GM18858 (cell line): Measurements from ENCODE around the gene GGCX.
"Not testable (repeated sequence)": the region's sequence is repeated elsewhere in the genome, so short reads cannot be mapped to it uniquely, and the experiment has no call there.

ENCODE experiments used
- ATAC-seq: cut with Tn5 transposase; IDR thresholded peaks from one replicate; pipeline ENCODE4 v1.9.1; 2021; ENCODE audit not compliant: unreplicated experiment

Gene GGCX

GRCh38 chr2:85594715-85595300, 33.5 kb upstream of the GGCX start:
- ATAC-seq, result no peak

- ATAC-seq, result no peak
These were observed 31.7 kb upstream of the GGCX start for GRCh38 chr2:85593023-85593422.

GRCh38 chr2:85592299-85592698, 31.0 kb upstream of the GGCX start:
- not testable (repeated sequence) for ATAC-seq

GRCh38 chr2:85591563-85591962, 30.3 kb upstream of the GGCX start:
- no peak for ATAC-seq

- ATAC-seq, result no peak
These were observed 29.7 kb upstream of the GGCX start for GRCh38 chr2:85590950-85591349.

- ATAC-seq, result no peak
These were observed 28.9 kb upstream of the GGCX start for GRCh38 chr2:85589982-85590791.

- no peak for ATAC-seq
These were observed 27.9 kb upstream of the GGCX start for GRCh38 chr2:85589181-85589580.

GRCh38 chr2:85588645-85589044, 27.4 kb upstream of the GGCX start:
- ATAC-seq, result no peak

GRCh38 chr2:85588236-85588635, 26.9 kb upstream of the GGCX start:
- no peak for ATAC-seq

- ATAC-seq, result no peak
These were observed 24.4 kb upstream of the GGCX start for GRCh38 chr2:85585781-85586105.

GRCh38 chr2:85584857-85585780, 23.8 kb upstream of the GGCX start:
- peak; percentile 40 for ATAC-seq

GRCh38 chr2:85584354-85584856, 23.1 kb upstream of the GGCX start, which contains the start of gene VAMP5:
VAMP5 (plus strand) TSS chr2:85584431; CDS start chr2:85584491, 60 bp downstream.
- ATAC-seq, result no peak

- ATAC-seq, result no peak
These were observed 22.5 kb upstream of the GGCX start for GRCh38 chr2:85583667-85584353.

GRCh38 chr2:85582492-85582891, 21.2 kb upstream of the GGCX start:
- ATAC-seq, result no peak

GRCh38 chr2:85580206-85580605, 18.9 kb upstream of the GGCX start:
- ATAC-seq, result no peak

GRCh38 chr2:85579266-85579935, 18.1 kb upstream of the GGCX start:
- ATAC-seq, result no peak

GRCh38 chr2:85578243-85579180, 17.2 kb upstream of the GGCX start:
- no peak for ATAC-seq

GRCh38 chr2:85577386-85578242, 16.3 kb upstream of the GGCX start, which contains the start of gene VAMP8:
VAMP8 (plus strand) TSS chr2:85577586; CDS start chr2:85577647, 61 bp downstream.
- ATAC-seq, result peak; percentile 48
